Suprapubic skin (tissue), 4 donors: ENCODE measurements around the gene KYAT1.

Source experiments
- CTCF ChIP-seq, 2 donors: fragments of 200-600 bp in 1 of 2; fragments of 450-650 bp in 1 of 2; sonication (generic) in 1 of 2; IDR thresholded peaks; one replicate each; pipeline ENCODE4 v1.5.1; 2016 to 2019; ENCODE audit warnings: antibody characterized with exemption in 2 of 2, mild to moderate bottlenecking in 1 of 2, moderate library complexity in 1 of 2
- EP300 ChIP-seq: sonication (generic); formaldehyde crosslinking; IDR thresholded peaks from one replicate; pipeline ENCODE4 v1.6.1; 2017; ENCODE audit warnings: antibody characterized with exemption
- POLR2A ChIP-seq, 2 donors: fragments of 450-650 bp; IDR thresholded peaks; one replicate each; pipeline ENCODE4 v1.6.1; 2017; ENCODE audit warnings: antibody characterized with exemption in 2 of 2, mild to moderate bottlenecking in 2 of 2, moderate library complexity in 2 of 2
- POLR2AphosphoS5 ChIP-seq, 3 donors: sonication (generic); formaldehyde crosslinking; IDR thresholded peaks; one replicate each; pipeline ENCODE4 v1.6.1; 2017; ENCODE audit warnings: antibody characterized with exemption in 3 of 3

GRCh38 chr9:128808543-128808942, 73.2 kb downstream of the KYAT1 start:
- no peak for TF ChIP-seq CTCF (IDR thresholded peaks at IDR 0.05)
- TF ChIP-seq POLR2A (IDR thresholded peaks at IDR 0.05), result no peak
- no peak for TF ChIP-seq POLR2AphosphoS5 (IDR thresholded peaks at IDR 0.05)
- no peak for TF ChIP-seq EP300
